Activated T-cell treated with anti-CD3 and anti-CD28 coated beads, Interleukin-2, amount 50 U/mL, for 72 hours (primary cell): ENCODE measurements around the gene MBP. TPM values are rescaled to one million over a fixed set of nuclear protein-coding genes. Genes with fewer than 3 reads are reported as not detected.
A peak's percentile ranks its signal among the peaks of the same experiment; 100 is the strongest.

Source experiments
- ATAC-seq, 2 donors: fragments of 150-1000 bp; cut with Tn5 transposase; replicated peaks in 1 of 2; 2 replicates each; pipeline ENCODE4 v1.10.0; 2021; ENCODE audit warnings: moderate library complexity in 2 of 2, mild to moderate bottlenecking in 1 of 2
- DNase-seq, 2 donors: peaks; one replicate each; pipeline ENCODE4 v3.0.0; 2021 to 2022; ENCODE audit warnings: mixed read lengths in 1 of 2
- H3K27ac Mint-ChIP-seq: one replicate; pipeline ENCODE4 v1.8.0; 2022; ENCODE audit warnings: mild to moderate bottlenecking, moderate library complexity, mixed read lengths
- H3K27me3 Mint-ChIP-seq: one replicate; pipeline ENCODE4 v1.8.0; 2022; ENCODE audit warnings: low read depth, mixed read lengths
- H3K36me3 Mint-ChIP-seq, 2 donors: one replicate each; pipeline ENCODE4 v1.8.0; 2022; ENCODE audit warnings: mixed read lengths in 2 of 2, mild to moderate bottlenecking in 1 of 2; ENCODE audit not compliant: insufficient read depth in 2 of 2
- H3K4me1 Mint-ChIP-seq: one replicate; pipeline ENCODE4 v1.8.0; 2022; ENCODE audit warnings: low read depth, mixed read lengths
- H3K4me3 Mint-ChIP-seq, 2 donors: one replicate each; pipeline ENCODE4 v1.8.0; 2022; ENCODE audit warnings: mild to moderate bottlenecking in 2 of 2, mixed read lengths in 2 of 2, moderate library complexity in 2 of 2
- H3K9me3 Mint-ChIP-seq, 2 donors: one replicate each; pipeline ENCODE4 v1.8.0; 2022; ENCODE audit warnings: mixed read lengths in 2 of 2
- total RNA-seq, 2 donors: library from RNA; stranded (reverse); gene quantifications; one replicate each; pipeline ENCODE4 v1.2.3, GENCODE V29; 2022

Gene MBP
- total RNA-seq, 2 donors from 2014 or later: 101 to 107 TPM

DNA sequence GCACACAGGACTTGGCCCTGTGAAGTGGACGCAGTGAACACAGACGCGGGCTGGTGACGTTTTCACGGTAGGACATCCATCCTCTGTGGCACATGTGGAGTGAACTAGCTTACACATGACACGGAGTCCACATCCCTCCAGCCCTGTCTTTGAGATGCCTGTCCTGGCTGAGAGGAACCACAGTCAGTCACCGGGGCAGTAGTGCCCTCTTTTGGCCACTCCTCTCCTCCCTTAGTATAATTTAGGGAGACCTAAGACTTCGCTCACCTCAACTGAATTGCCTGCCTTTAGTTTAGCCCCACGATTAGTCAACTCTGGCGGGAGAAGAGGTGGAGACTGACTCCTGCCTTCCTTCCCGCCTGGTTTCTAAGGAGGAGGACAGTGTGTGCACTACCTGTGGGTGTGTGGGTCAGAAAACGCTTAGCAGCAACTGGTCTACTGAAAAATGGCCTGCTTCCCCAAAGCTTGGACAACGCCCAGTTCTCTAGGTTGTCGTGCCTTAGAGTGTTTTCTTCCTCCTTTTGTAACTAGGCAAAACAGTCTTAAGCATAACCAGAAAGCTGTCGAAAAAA, 70.6 kb downstream of the MBP start:
- H3K27me3 Mint-ChIP-seq: no peaks in the 10 kb centered on the region
- H3K36me3 Mint-ChIP-seq: peaks cover 26 to 46% of the 10 kb centered on the region in 2 donors
- H3K4me1 Mint-ChIP-seq: peaks cover 87% of the 10 kb centered on the region
- peak overlapping the region; percentile 98 for H3K27ac Mint-ChIP-seq
- ATAC-seq: peak; percentile 42 to 60
- DNase-seq: peak; percentile 37 to 54
- H3K4me3 Mint-ChIP-seq: peak overlapping the region; percentile 87 to 89
- H3K9me3 Mint-ChIP-seq: peaks cover 0 to 3% of the 10 kb centered on the region in 2 donors

DNA sequence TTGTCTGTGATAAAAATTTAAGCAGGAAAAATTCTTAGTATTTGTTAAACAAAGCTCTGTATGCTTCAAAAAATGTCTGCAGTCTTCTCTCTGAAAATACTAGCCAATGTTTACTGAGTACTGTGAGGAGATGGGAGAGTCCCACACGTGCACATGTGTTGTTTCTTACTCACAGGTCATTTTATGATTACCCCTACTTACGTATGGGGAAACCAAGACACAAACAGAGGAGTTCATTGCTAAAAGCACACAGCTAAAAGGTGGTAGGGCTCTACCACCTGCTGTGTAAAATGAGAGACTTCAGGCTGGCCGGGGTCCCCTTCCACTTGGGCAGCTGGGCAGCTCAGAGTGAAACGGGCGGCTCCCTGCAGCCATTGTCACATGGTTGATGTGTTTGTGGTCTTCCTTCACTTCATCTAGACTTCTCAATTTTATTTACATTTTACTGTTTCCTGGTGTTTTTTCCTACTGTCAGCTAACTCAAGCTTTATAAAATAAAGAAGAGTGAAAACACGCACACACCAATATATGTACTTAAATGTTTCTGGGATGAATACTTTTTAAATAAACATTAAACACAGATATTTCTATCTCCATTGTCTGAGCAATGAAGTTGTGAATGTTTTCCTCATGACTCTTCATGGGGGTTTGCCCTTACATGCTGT, 71.2 kb downstream of the MBP start:
- H3K4me3 Mint-ChIP-seq: peak overlapping the region; percentile 87 to 89
- DNase-seq (peak in 1 of 2 donors; percentile 44), ATAC-seq (peak; percentile 33 to 39)
- peaks cover 0 to 3% of the 10 kb centered on the region in 2 donors for H3K9me3 Mint-ChIP-seq
- H3K27ac Mint-ChIP-seq: peak overlapping the region; percentile 98
- H3K27me3 Mint-ChIP-seq: no peaks in the 10 kb centered on the region
- H3K4me1 Mint-ChIP-seq: peaks cover 87% of the 10 kb centered on the region
- peaks cover 26 to 46% of the 10 kb centered on the region in 2 donors for H3K36me3 Mint-ChIP-seq

DNA sequence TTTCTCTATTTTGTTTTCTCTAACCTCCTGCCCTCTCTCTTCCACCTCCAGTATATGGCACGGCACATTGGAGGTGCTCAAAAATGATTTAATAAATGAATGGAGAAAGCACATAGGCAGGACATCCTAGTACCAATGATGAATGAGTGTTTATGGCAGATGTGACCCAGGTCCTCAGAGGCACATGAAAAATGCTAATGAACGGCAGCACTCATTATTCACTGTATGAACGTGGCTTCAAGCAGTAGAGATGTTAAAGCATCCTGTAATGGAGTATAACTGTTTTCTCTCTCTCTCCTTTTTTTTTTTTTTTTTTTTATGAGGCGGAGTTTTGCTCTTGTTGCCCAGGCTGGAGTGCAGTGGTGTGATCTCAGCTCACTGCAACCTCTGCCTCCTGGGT, 72.4 kb downstream of the MBP start:
- no peak overlapping the region for H3K27ac Mint-ChIP-seq
- DNase-seq: no peak
- H3K36me3 Mint-ChIP-seq: peaks cover 17 to 36% of the 10 kb centered on the region in 2 donors
- no peak overlapping the region for H3K4me3 Mint-ChIP-seq
- no peaks in the 10 kb centered on the region for H3K27me3 Mint-ChIP-seq
- H3K4me1 Mint-ChIP-seq: peaks cover 87% of the 10 kb centered on the region
- ATAC-seq: no peak
- H3K9me3 Mint-ChIP-seq: peaks cover 0 to 3% of the 10 kb centered on the region in 2 donors

DNA sequence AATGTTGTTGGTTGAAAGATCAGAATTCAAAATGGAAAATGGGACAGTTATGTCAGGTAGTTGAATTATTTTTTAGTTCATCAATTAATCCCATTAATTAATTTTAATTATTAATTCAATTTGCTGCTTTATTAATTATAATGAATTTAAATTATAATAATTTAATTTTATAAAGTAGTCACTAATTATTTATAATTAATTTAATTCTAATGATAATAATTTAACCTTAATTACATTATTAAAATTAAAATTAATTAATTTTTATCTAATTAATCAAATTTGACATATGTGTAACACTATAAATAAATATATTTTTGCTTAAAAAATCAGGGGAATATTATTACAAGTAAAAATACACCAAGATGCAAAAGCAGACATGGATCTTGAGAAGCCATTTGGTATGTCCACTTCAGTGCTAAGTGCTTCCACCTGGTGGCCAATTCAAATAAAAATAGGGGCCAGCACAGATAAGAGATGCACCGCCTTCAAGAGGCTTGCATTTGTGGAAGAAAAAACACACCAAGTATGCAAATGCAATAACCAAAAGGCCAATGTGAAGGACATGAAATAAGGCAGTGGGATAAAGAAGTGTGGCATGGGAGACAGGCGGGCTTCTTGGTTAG, 73.2 kb downstream of the MBP start:
- Mint-ChIP-seq H3K9me3 (no peaks in the 10 kb centered on the region), H3K27me3 (no peaks in the 10 kb centered on the region), H3K4me1 (peaks cover 87% of the 10 kb centered on the region), H3K4me3 (peak overlapping the region in 1 of 2 donors; percentile 73), H3K27ac (peak overlapping the region; percentile 79), H3K36me3 (peaks cover 11 to 30% of the 10 kb centered on the region in 2 donors)
- peak in 1 of 2 donors; percentile 45 for DNase-seq
- no peak for ATAC-seq

GRCh38 chr18:77058290-77058835, 74.2 kb downstream of the MBP start:
- peaks cover 87% of the 10 kb centered on the region for H3K4me1 Mint-ChIP-seq
- H3K27me3 Mint-ChIP-seq: no peaks in the 10 kb centered on the region
- peaks cover 8 to 22% of the 10 kb centered on the region in 2 donors for H3K36me3 Mint-ChIP-seq
- no peaks in the 10 kb centered on the region for H3K9me3 Mint-ChIP-seq
- no peak for DNase-seq
- no peak for ATAC-seq
- no peak overlapping the region for H3K4me3 Mint-ChIP-seq
- H3K27ac Mint-ChIP-seq: no peak overlapping the region

DNA sequence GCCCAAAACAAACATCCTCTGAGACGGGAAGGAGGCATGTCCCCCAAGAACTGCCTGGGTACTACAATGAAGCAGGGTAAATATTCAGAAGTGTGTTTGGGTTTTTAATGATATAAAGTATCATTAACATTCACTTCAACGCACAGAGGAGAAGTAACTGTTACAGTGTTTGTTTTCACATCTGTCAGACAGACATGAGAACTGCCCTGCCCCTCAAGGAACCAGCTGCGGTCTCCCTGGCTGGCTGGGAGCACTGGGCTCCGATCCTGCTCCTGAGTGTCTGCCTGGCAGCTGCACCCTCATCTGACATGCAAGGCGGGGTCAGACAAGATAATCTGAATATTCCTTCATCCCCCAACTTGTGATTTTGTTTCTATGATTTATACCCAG, 75.6 kb downstream of the MBP start:
- DNase-seq (no peak), ATAC-seq (no peak)
- peak overlapping the region; percentile 68 to 97 for H3K4me3 Mint-ChIP-seq
- no peaks in the 10 kb centered on the region for H3K9me3 Mint-ChIP-seq
- no peaks in the 10 kb centered on the region for H3K27me3 Mint-ChIP-seq
- peak overlapping the region; percentile 51 for H3K27ac Mint-ChIP-seq
- peaks cover 81% of the 10 kb centered on the region for H3K4me1 Mint-ChIP-seq
- peaks cover 5 to 18% of the 10 kb centered on the region in 2 donors for H3K36me3 Mint-ChIP-seq

GRCh38 chr18:77056344-77057005, 76.1 kb downstream of the MBP start:
- peaks cover 5 to 14% of the 10 kb centered on the region in 2 donors for H3K36me3 Mint-ChIP-seq

GRCh38 chr18:77055429-77056300, 76.9 kb downstream of the MBP start:
- H3K27ac Mint-ChIP-seq: peak overlapping the region; percentile 99
- peak overlapping the region; percentile 68 to 97 for H3K4me3 Mint-ChIP-seq
- DNase-seq (no peak), ATAC-seq (no peak)
- no peaks in the 10 kb centered on the region for H3K27me3 Mint-ChIP-seq
- peaks cover 74% of the 10 kb centered on the region for H3K4me1 Mint-ChIP-seq
- H3K9me3 Mint-ChIP-seq: no peaks in the 10 kb centered on the region
- peaks cover 5 to 13% of the 10 kb centered on the region in 2 donors for H3K36me3 Mint-ChIP-seq

More at GRCh38 chr18:77056344-77057005, 76.1 kb downstream of the MBP start:
- DNase-seq (no peak), ATAC-seq (no peak)
- no peaks in the 10 kb centered on the region for H3K27me3 Mint-ChIP-seq
- peaks cover 79% of the 10 kb centered on the region for H3K4me1 Mint-ChIP-seq
- peak overlapping the region; percentile 99 for H3K27ac Mint-ChIP-seq
- peak overlapping the region; percentile 68 to 97 for H3K4me3 Mint-ChIP-seq
- no peaks in the 10 kb centered on the region for H3K9me3 Mint-ChIP-seq

DNA sequence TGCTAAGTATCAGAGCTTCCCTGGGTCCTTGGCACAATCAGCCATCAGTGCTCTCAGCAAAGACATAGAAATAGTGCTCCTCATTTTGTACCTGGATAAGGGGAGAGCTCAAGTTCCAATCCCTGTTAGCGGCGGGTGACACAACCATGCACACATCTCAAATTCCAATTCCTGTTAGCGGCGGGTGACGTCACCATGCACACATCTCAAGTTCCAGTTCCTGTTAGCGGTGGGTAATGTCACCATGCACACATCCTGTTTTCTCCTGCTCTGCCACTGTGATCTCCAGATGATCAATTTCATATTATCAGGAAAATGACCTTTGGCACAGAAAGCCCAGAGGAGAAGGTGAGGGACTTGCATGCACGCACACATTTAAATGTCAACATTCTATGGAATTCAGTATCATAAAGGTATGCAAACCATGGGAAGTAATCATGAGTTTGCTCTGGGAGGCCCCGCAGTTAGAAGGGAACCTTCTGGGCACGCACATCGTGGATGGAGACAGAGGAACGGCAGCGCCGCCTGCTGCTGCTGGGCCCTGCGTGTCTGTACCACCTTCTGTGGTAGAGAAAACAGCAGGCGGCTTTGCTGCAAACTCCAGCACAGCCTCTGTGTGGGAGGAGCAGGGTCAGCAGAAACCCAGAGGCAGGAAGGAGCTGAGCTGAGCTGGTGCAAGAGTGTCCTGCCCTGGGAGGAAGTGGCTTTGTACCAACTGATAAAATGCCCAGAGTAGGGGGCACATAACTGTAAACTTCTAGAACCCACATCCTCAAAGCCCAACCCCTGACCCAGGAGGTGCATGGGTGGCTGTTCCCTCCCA, 77.8 kb downstream of the MBP start:
- no peaks in the 10 kb centered on the region for H3K9me3 Mint-ChIP-seq
- peaks cover 66% of the 10 kb centered on the region for H3K4me1 Mint-ChIP-seq
- no peaks in the 10 kb centered on the region for H3K27me3 Mint-ChIP-seq
- DNase-seq: peak; percentile 82 to 88
- H3K36me3 Mint-ChIP-seq: peaks cover 5 to 10% of the 10 kb centered on the region in 2 donors
- H3K4me3 Mint-ChIP-seq: peak overlapping the region; percentile 68 to 97
- H3K27ac Mint-ChIP-seq: peak overlapping the region; percentile 99
- ATAC-seq: peak; percentile 90 to 91

DNA sequence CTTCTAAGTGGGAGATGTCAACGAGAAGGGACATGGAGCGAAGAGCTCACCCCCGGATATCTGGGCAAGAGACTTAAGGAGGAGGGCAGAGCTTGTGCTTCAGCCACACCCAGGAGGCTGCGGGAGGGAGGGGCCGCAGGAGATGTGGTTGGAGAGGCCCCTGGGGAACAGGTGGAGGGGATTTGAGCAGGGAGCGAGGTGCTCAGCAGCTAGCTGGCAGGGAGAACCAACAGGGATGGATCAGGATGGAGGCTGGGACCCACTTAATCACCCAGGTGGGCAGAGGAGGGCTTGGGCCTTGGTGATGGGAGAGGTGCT, 78.3 kb downstream of the MBP start:
- peak overlapping the region; percentile 99 for H3K27ac Mint-ChIP-seq
- DNase-seq: no peak
- peaks cover 62% of the 10 kb centered on the region for H3K4me1 Mint-ChIP-seq
- no peaks in the 10 kb centered on the region for H3K9me3 Mint-ChIP-seq
- peak overlapping the region; percentile 68 to 97 for H3K4me3 Mint-ChIP-seq
- H3K27me3 Mint-ChIP-seq: no peaks in the 10 kb centered on the region
- ATAC-seq: peak; percentile 8 to 16
- peaks cover 2 to 7% of the 10 kb centered on the region in 2 donors for H3K36me3 Mint-ChIP-seq

- peaks cover 57% of the 10 kb centered on the region for H3K4me1 Mint-ChIP-seq
- peak overlapping the region; percentile 99 for H3K27ac Mint-ChIP-seq
- no peaks in the 10 kb centered on the region for H3K9me3 Mint-ChIP-seq
- no peak for ATAC-seq
- H3K27me3 Mint-ChIP-seq: no peaks in the 10 kb centered on the region
- peak overlapping the region; percentile 68 to 97 for H3K4me3 Mint-ChIP-seq
- DNase-seq: no peak
- peaks cover 2 to 4% of the 10 kb centered on the region in 2 donors for H3K36me3 Mint-ChIP-seq
Observed at GRCh38 chr18:77053616-77054287, 78.8 kb downstream of the MBP start.
